Measurements from ENCODE around the gene BAZ2B. TPM values are rescaled to one million over a fixed set of nuclear protein-coding genes. Genes with fewer than 3 reads are reported as not detected.

Gene BAZ2B
- total and polyA plus RNA-seq, 9 of the 15 experiments (the other 6 are each of a cell fraction or from before 2014, with no cell fraction given): 7.5 to 38.6 (median 19.8) TPM

DNA sequence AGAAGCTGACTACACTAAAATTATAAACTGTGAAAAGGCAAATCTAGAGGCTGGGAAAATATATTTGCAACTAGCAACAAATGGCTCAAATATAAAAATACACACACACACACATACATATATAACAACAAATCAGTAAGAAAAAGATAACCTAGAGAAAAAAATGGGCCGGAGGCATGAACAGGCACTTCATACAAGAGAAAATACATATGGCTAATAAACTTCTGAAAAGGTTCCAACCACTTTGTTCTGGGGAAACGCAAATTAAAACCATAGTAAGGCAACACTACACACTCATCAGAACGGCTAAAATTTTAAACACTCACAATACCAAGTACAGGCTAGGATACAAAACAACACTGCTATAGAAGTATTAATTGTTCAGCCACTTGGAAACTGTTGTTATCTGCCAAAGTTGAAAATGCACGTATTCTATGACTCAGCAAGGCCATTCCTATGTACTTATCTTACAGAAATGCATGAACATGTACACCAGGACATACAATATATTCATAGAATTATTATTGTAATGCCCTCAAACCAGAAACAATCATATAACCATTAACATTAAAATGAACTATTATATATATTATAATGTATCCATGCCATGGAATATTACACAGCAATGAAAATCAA, 345.5 kb downstream of the BAZ2B start (continued):
- TF ChIP-seq AFF1 (IDR thresholded peaks at IDR 0.05; ENCODE audit: low read depth in 1 of 2, partially characterized antibody in 2 of 2): peak in 1 of 2 experiments; percentile 98
- no peak for TF ChIP-seq ZNF766 (CRISPR knock-in tag; conservative IDR thresholded peaks at IDR 0.05)
- TF ChIP-seq NFRKB (IDR thresholded peaks at IDR 0.05; ENCODE audit: low read depth): 0 out of 2 replicates have a peak, but pooled peaks have one; percentile 40
- TF ChIP-seq MYC (IDR thresholded peaks at IDR 0.05; ENCODE audit: low read depth, low read length): no peak
- no peak for TF ChIP-seq MYC (CRISPR knock-in tag; IDR thresholded peaks at IDR 0.05; ENCODE audit: borderline replicate concordance, low read depth)
- no peak for TF ChIP-seq ZFP36 (IDR thresholded peaks at IDR 0.05; ENCODE audit: low read depth, low read length, partially characterized antibody)
- no peak for TF ChIP-seq NBN (IDR thresholded peaks at IDR 0.05; ENCODE audit: low read depth)
- TF ChIP-seq ZNF253 (CRISPR knock-in tag; conservative IDR thresholded peaks at IDR 0.05): no peak
- no peak for TF ChIP-seq EP300 (IDR thresholded peaks at IDR 0.05; ENCODE audit: low read length)
- TF ChIP-seq ZBTB9 (CRISPR knock-in tag; IDR thresholded peaks at IDR 0.05): no peak
- no peak for TF ChIP-seq NFIX (CRISPR knock-in tag; IDR thresholded peaks at IDR 0.05; ENCODE audit: low read depth)
- no peak for TF ChIP-seq MTA1 (IDR thresholded peaks at IDR 0.05; ENCODE audit: borderline replicate concordance)
- TF ChIP-seq ZBTB8A (IDR thresholded peaks at IDR 0.05; ENCODE audit: partially characterized antibody): no peak
- no peak for TF ChIP-seq POLR2AphosphoS2 (IDR thresholded peaks at IDR 0.05; ENCODE audit: low read length)
- no peak for TF ChIP-seq RBM34 (IDR thresholded peaks at IDR 0.05; ENCODE audit: borderline replicate concordance, insufficient read depth, low read length)
- no peak for TF ChIP-seq KDM1A (IDR thresholded peaks at IDR 0.05)
- no peak for TF ChIP-seq HBP1 (CRISPR knock-in tag; IDR thresholded peaks at IDR 0.05)
- TF ChIP-seq, protein P1, sequence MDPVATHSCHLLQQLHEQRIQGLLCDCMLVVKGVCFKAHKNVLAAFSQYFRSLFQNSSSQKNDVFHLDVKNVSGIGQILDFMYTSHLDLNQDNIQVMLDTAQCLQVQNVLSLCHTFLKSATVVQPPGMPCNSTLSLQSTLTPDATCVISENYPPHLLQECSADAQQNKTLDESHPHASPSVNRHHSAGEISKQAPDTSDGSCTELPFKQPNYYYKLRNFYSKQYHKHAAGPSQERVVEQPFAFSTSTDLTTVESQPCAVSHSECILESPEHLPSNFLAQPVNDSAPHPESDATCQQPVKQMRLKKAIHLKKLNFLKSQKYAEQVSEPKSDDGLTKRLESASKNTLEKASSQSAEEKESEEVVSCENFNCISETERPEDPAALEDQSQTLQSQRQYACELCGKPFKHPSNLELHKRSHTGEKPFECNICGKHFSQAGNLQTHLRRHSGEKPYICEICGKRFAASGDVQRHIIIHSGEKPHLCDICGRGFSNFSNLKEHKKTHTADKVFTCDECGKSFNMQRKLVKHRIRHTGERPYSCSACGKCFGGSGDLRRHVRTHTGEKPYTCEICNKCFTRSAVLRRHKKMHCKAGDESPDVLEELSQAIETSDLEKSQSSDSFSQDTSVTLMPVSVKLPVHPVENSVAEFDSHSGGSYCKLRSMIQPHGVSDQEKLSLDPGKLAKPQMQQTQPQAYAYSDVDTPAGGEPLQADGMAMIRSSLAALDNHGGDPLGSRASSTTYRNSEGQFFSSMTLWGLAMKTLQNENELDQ (CRISPR knock-in tag; IDR thresholded peaks at IDR 0.05; ENCODE audit: borderline replicate concordance): no peak
- no peak for TF ChIP-seq HNRNPH1 (optimal IDR thresholded peaks at IDR 0.05; ENCODE audit: low read depth, low read length)
- TF ChIP-seq ARNT (IDR thresholded peaks at IDR 0.05): no peak

Measured in K562 (cell line).